ENCODE measurements around the gene GPER1. TPM values are rescaled to one million over a fixed set of nuclear protein-coding genes. Genes with fewer than 3 reads are reported as not detected.

The GPER1 gene
- polyA plus RNA-seq, 1 donor (not counting 4 experiments of a cell fraction or from before 2014, with no cell fraction given): 0.05 TPM

- Histone ChIP-seq H3K36me3 (ENCODE audit: control insufficient read depth in 2 of 2, extremely low read depth in 1 of 2, insufficient read depth in 2 of 2, low read length in 2 of 2) (peaks cover 4 to 5% of the 10 kb centered on the region in 2 experiments), H3K9me1 (ENCODE audit: control insufficient read depth, extremely low read depth, insufficient read depth, low read length) (no peaks in the 10 kb centered on the region), H3K4me3 (ENCODE audit: control insufficient read depth in 2 of 3, extremely low read depth in 1 of 3, insufficient read depth in 2 of 3, low read depth in 1 of 3, low read length in 3 of 3) (no peak overlapping the region), H3K27ac (ENCODE audit: control insufficient read depth, insufficient read depth, low read length) (no peak overlapping the region), H4K20me1 (ENCODE audit: control insufficient read depth, extremely low read depth, insufficient read depth, low read length) (peaks cover 3% of the 10 kb centered on the region), H3K9me3 (ENCODE audit: control insufficient read depth, low read depth, low read length) (no peaks in the 10 kb centered on the region), H3K9ac (ENCODE audit: control insufficient read depth, extremely low read depth, insufficient read depth, low read length) (no peak overlapping the region), H3K4me1 (ENCODE audit: control insufficient read depth, extremely low read depth, insufficient read depth, low read length) (no peaks in the 10 kb centered on the region), H3K79me2 (ENCODE audit: control insufficient read depth, insufficient read depth, low read length) (peaks cover 15% of the 10 kb centered on the region), H2AFZ (ENCODE audit: control insufficient read depth, low read length) (no peak overlapping the region), H3K27me3 (ENCODE audit: control insufficient read depth, extremely low read depth, insufficient read depth, low read length) (no peaks in the 10 kb centered on the region), H3K4me2 (ENCODE audit: control insufficient read depth, extremely low read depth, insufficient read depth, low read depth, low read length) (no peak overlapping the region)
- FAIRE-seq (no peak), DNase-seq (ENCODE audit: low read depth, low spot score) (no peak)
- dilution Hi-C loops (cut with MboI; ENCODE audit: extremely low pct_ligation_motif_present, low sequenced_read_pairs): no loop called here
- TF ChIP-seq, protein P1, sequence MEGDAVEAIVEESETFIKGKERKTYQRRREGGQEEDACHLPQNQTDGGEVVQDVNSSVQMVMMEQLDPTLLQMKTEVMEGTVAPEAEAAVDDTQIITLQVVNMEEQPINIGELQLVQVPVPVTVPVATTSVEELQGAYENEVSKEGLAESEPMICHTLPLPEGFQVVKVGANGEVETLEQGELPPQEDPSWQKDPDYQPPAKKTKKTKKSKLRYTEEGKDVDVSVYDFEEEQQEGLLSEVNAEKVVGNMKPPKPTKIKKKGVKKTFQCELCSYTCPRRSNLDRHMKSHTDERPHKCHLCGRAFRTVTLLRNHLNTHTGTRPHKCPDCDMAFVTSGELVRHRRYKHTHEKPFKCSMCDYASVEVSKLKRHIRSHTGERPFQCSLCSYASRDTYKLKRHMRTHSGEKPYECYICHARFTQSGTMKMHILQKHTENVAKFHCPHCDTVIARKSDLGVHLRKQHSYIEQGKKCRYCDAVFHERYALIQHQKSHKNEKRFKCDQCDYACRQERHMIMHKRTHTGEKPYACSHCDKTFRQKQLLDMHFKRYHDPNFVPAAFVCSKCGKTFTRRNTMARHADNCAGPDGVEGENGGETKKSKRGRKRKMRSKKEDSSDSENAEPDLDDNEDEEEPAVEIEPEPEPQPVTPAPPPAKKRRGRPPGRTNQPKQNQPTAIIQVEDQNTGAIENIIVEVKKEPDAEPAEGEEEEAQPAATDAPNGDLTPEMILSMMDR (optimal IDR thresholded peaks at IDR 0.05 in 1 of 3, IDR thresholded peaks at IDR 0.05 in 1 of 3, conservative IDR thresholded peaks at IDR 0.05 in 1 of 3; ENCODE audit: extremely low read depth in 1 of 3, insufficient read depth in 2 of 3, low read length in 3 of 3): no peak
These were observed 21.8 kb downstream of the GPER1 start for GRCh38 chr7:1109581-1110310.

- Histone ChIP-seq H3K79me2 (ENCODE audit: control insufficient read depth, insufficient read depth, low read length) (peaks cover 18% of the 10 kb centered on the region), H3K36me3 (ENCODE audit: control insufficient read depth in 2 of 2, extremely low read depth in 1 of 2, insufficient read depth in 2 of 2, low read length in 2 of 2) (peaks cover 4 to 5% of the 10 kb centered on the region in 2 experiments), H3K4me1 (ENCODE audit: control insufficient read depth, extremely low read depth, insufficient read depth, low read length) (no peaks in the 10 kb centered on the region), H3K9me3 (ENCODE audit: control insufficient read depth, low read depth, low read length) (no peaks in the 10 kb centered on the region), H3K9me1 (ENCODE audit: control insufficient read depth, extremely low read depth, insufficient read depth, low read length) (no peaks in the 10 kb centered on the region), H3K4me2 (ENCODE audit: control insufficient read depth, extremely low read depth, insufficient read depth, low read depth, low read length) (no peak overlapping the region), H2AFZ (ENCODE audit: control insufficient read depth, low read length) (no peak overlapping the region), H3K4me3 (ENCODE audit: control insufficient read depth in 2 of 3, extremely low read depth in 1 of 3, insufficient read depth in 2 of 3, low read depth in 1 of 3, low read length in 3 of 3) (no peak overlapping the region), H3K9ac (ENCODE audit: control insufficient read depth, extremely low read depth, insufficient read depth, low read length) (no peak overlapping the region), H4K20me1 (ENCODE audit: control insufficient read depth, extremely low read depth, insufficient read depth, low read length) (peaks cover 3% of the 10 kb centered on the region), H3K27ac (ENCODE audit: control insufficient read depth, insufficient read depth, low read length) (no peak overlapping the region), H3K27me3 (ENCODE audit: control insufficient read depth, extremely low read depth, insufficient read depth, low read length) (no peaks in the 10 kb centered on the region)
- no peak for DNase-seq (ENCODE audit: low read depth, low spot score)
- no peak for FAIRE-seq
- dilution Hi-C loops (cut with MboI; ENCODE audit: extremely low pct_ligation_motif_present, low sequenced_read_pairs): no loop called here
- TF ChIP-seq, protein P1 (optimal IDR thresholded peaks at IDR 0.05 in 1 of 3, IDR thresholded peaks at IDR 0.05 in 1 of 3, conservative IDR thresholded peaks at IDR 0.05 in 1 of 3; ENCODE audit: extremely low read depth in 1 of 3, insufficient read depth in 2 of 3, low read length in 3 of 3): no peak
- TF ChIP-seq EZH2 (IDR thresholded peaks at IDR 0.05; ENCODE audit: low read length): no peak
These were observed 22.4 kb downstream of the GPER1 start for GRCh38 chr7:1110358-1110757.
